Mammary epithelial cell (primary cell): Measurements from ENCODE around the gene TNFRSF1A.

Source experiments
- EZH2 ChIP-seq: IDR thresholded peaks from 2 replicates; pipeline ENCODE4 v1.6.1; 2012; ENCODE audit warnings: low read length, inconsistent platforms, borderline replicate concordance
- TF ChIP-seq, protein P1 (sequence below), 2 donors: IDR thresholded peaks in 1 of 2; conservative IDR thresholded peaks in 1 of 2; 2 replicates each; pipeline ENCODE4 v1.5.1; 2011 to 2012; ENCODE audit warnings: inconsistent platforms in 2 of 2, low read length in 2 of 2, mild to moderate bottlenecking in 2 of 2, control low read depth in 1 of 2, low read depth in 1 of 2; ENCODE audit not compliant: insufficient read depth in 1 of 2; ENCODE audit errors: extremely low read depth in 1 of 2

DNA sequence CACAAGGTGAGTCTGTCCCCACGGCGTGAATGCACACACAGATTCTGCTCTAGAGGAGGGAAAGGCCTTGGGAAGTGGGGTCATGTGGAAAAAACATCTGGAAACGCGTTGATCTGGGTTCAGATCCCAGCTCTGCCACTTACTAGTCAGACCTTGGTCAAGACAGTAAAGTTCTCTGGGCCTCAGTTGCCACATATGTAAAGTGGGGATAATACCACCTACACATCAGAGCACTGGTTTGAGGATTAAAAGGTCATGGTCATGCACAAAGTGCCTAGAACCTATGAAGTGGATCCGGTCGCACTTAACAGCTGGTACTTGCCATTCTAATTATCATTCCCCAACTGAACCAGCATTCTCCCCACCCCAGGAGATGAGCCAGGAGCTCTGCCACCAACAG, 26.7 kb downstream of the TNFRSF1A start:
- TF ChIP-seq, protein P1, sequence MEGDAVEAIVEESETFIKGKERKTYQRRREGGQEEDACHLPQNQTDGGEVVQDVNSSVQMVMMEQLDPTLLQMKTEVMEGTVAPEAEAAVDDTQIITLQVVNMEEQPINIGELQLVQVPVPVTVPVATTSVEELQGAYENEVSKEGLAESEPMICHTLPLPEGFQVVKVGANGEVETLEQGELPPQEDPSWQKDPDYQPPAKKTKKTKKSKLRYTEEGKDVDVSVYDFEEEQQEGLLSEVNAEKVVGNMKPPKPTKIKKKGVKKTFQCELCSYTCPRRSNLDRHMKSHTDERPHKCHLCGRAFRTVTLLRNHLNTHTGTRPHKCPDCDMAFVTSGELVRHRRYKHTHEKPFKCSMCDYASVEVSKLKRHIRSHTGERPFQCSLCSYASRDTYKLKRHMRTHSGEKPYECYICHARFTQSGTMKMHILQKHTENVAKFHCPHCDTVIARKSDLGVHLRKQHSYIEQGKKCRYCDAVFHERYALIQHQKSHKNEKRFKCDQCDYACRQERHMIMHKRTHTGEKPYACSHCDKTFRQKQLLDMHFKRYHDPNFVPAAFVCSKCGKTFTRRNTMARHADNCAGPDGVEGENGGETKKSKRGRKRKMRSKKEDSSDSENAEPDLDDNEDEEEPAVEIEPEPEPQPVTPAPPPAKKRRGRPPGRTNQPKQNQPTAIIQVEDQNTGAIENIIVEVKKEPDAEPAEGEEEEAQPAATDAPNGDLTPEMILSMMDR (conservative IDR thresholded peaks at IDR 0.05 in 1 of 2, IDR thresholded peaks at IDR 0.05 in 1 of 2; ENCODE audit: extremely low read depth in 1 of 2, insufficient read depth in 1 of 2, low read depth in 1 of 2, low read length in 2 of 2): no peak
- no peak for TF ChIP-seq EZH2
